Osteoblast (primary cell): ENCODE measurements around the gene COLQ. TPM values are rescaled to one million over a fixed set of nuclear protein-coding genes. Genes with fewer than 3 reads are reported as not detected.

Experiments
- DNase-seq: peaks from one replicate; pipeline ENCODE4 v3.0.0; 2011; ENCODE audit warnings: low spot score, mixed read lengths; ENCODE audit not compliant: insufficient read length; ENCODE audit errors: missing footprints
- H2AFZ ChIP-seq: 2 replicates; pipeline ENCODE4 v1.6.0; 2011; ENCODE audit warnings: mild to moderate bottlenecking, low read length
- H3K27ac ChIP-seq: 2 replicates; pipeline ENCODE4 v1.5.1; 2011; ENCODE audit warnings: mild to moderate bottlenecking, low read depth, low read length, moderate library complexity
- H3K27me3 ChIP-seq: 2 replicates; pipeline ENCODE4 v1.6.0; 2012; ENCODE audit warnings: mild to moderate bottlenecking, control low read depth, inconsistent platforms, low read length, moderate library complexity; ENCODE audit not compliant: insufficient read depth
- H3K36me3 ChIP-seq: 2 replicates; pipeline ENCODE4 v1.5.1; 2011; ENCODE audit warnings: mild to moderate bottlenecking, low read length, control low read depth, moderate library complexity; ENCODE audit not compliant: insufficient read depth
- H3K4me1 ChIP-seq: 2 replicates; pipeline ENCODE4 v1.5.1; 2011; ENCODE audit warnings: mild to moderate bottlenecking, low read length, control low read depth, moderate library complexity; ENCODE audit not compliant: insufficient read depth
- H3K4me2 ChIP-seq: 2 replicates; pipeline ENCODE4 v1.6.0; 2011; ENCODE audit warnings: mild to moderate bottlenecking, low read length; ENCODE audit not compliant: insufficient read depth
- H3K4me3 ChIP-seq: fragments of 200-600 bp; sonication (generic); 3 replicates; pipeline ENCODE4 v1.5.1; 2012; ENCODE audit warnings: mild to moderate bottlenecking, low read length, inconsistent platforms; ENCODE audit not compliant: insufficient read depth
- H3K79me2 ChIP-seq: 2 replicates; pipeline ENCODE4 v1.6.0; 2012; ENCODE audit warnings: mild to moderate bottlenecking, low read length, control low read depth, inconsistent platforms; ENCODE audit not compliant: insufficient read depth
- H3K9me3 ChIP-seq: 2 replicates; pipeline ENCODE4 v1.5.1; 2011; ENCODE audit warnings: low read depth, low read length, control low read depth
- H4K20me1 ChIP-seq: 2 replicates; pipeline ENCODE4 v1.6.0; 2012; ENCODE audit warnings: mild to moderate bottlenecking, low read length, control low read depth; ENCODE audit not compliant: insufficient read depth
- CTCF ChIP-seq: IDR thresholded peaks from 2 replicates; pipeline ENCODE4 v1.5.1; 2011; ENCODE audit warnings: mild to moderate bottlenecking, low read depth, low read length, moderate library complexity; ENCODE audit errors: extremely low read depth
- total RNA-seq: library from RNA; depleted of rRNA; stranded (reverse); fragments of >200 nt; gene quantifications from 2 replicates; pipeline ENCODE4 v1.2.3, GENCODE V29; 2012

Gene COLQ
- total RNA-seq, 1 donor, result 1.4 TPM

GRCh38 chr3:15549846-15550245 lies 28.3 kb upstream of the COLQ start:
- Histone ChIP-seq H3K27ac (no peak overlapping the region), H3K36me3 (no peaks in the 10 kb centered on the region), H3K4me1 (no peaks in the 10 kb centered on the region), H3K79me2 (no peaks in the 10 kb centered on the region), H3K4me3 (no peak overlapping the region), H3K27me3 (no peaks in the 10 kb centered on the region), H3K4me2 (no peak overlapping the region), H2AFZ (no peak overlapping the region), H3K9me3 (no peaks in the 10 kb centered on the region), H4K20me1 (no peaks in the 10 kb centered on the region)
- no peak for TF ChIP-seq CTCF
- no peak for DNase-seq

- Histone ChIP-seq H3K27me3 (no peaks in the 10 kb centered on the region), H3K9me3 (no peaks in the 10 kb centered on the region), H3K4me1 (peaks cover 3% of the 10 kb centered on the region), H2AFZ (no peak overlapping the region), H3K4me2 (no peak overlapping the region), H3K27ac (no peak overlapping the region), H3K4me3 (no peak overlapping the region), H3K36me3 (no peaks in the 10 kb centered on the region), H3K79me2 (no peaks in the 10 kb centered on the region), H4K20me1 (no peaks in the 10 kb centered on the region)
- DNase-seq, result no peak
- TF ChIP-seq CTCF, result no peak
Observed at GRCh38 chr3:15542614-15543013, 21.1 kb upstream of the COLQ start.

GRCh38 chr3:15541371-15541770 lies 19.9 kb upstream of the COLQ start:
- no peaks in the 10 kb centered on the region for H3K36me3 ChIP-seq
- DNase-seq, result no peak
- no peak overlapping the region for H3K4me3 ChIP-seq
- no peaks in the 10 kb centered on the region for H3K27me3 ChIP-seq
- no peak overlapping the region for H3K27ac ChIP-seq
- H3K9me3 ChIP-seq, result no peaks in the 10 kb centered on the region
- H3K4me1 ChIP-seq, result peaks cover 3% of the 10 kb centered on the region
- H2AFZ ChIP-seq, result no peak overlapping the region
- H4K20me1 ChIP-seq, result no peaks in the 10 kb centered on the region
- no peak overlapping the region for H3K4me2 ChIP-seq
- no peak for TF ChIP-seq CTCF
- H3K79me2 ChIP-seq, result no peaks in the 10 kb centered on the region

GRCh38 chr3:15539066-15539465 lies 17.6 kb upstream of the COLQ start:
- no peak overlapping the region for H3K27ac ChIP-seq
- no peaks in the 10 kb centered on the region for H3K27me3 ChIP-seq
- no peak for DNase-seq
- TF ChIP-seq CTCF, result no peak
- H3K36me3 ChIP-seq, result no peaks in the 10 kb centered on the region
- H2AFZ ChIP-seq, result no peak overlapping the region
- H4K20me1 ChIP-seq, result no peaks in the 10 kb centered on the region
- no peaks in the 10 kb centered on the region for H3K9me3 ChIP-seq
- H3K4me3 ChIP-seq, result no peak overlapping the region
- H3K4me2 ChIP-seq, result no peak overlapping the region
- no peaks in the 10 kb centered on the region for H3K79me2 ChIP-seq
- peaks cover 3% of the 10 kb centered on the region for H3K4me1 ChIP-seq
